Lower leg skin (tissue), 4 donors: ENCODE results near the gene MUC3A. TPM values are rescaled to one million over a fixed set of nuclear protein-coding genes. Genes with fewer than 3 reads are reported as not detected.

Experiments
- DNase-seq, 2 donors: peaks; one replicate each; pipeline ENCODE4 v3.0.0-alpha.2; 2019; ENCODE audit warnings: low spot score in 2 of 2
- H3K4me3 ChIP-seq: fragments of 200-600 bp; sonication (generic); 2 replicates; pipeline ENCODE4 v1.5.1; 2017; ENCODE audit warnings: mild to moderate bottlenecking, low read depth; ENCODE audit not compliant: poor library complexity, severe bottlenecking
- CTCF ChIP-seq, 3 donors: fragments of 450-650 bp; IDR thresholded peaks; one replicate each; pipeline ENCODE4 v1.5.1; 2016; ENCODE audit warnings: antibody characterized with exemption in 3 of 3, mild to moderate bottlenecking in 3 of 3, moderate library complexity in 2 of 3
- POLR2A ChIP-seq, 2 donors: fragments of 450-650 bp; IDR thresholded peaks; one replicate each; pipeline ENCODE4 v1.6.1; 2016 to 2017; ENCODE audit warnings: antibody characterized with exemption in 2 of 2, mild to moderate bottlenecking in 1 of 2, moderate library complexity in 1 of 2
- WGBS, 2 donors: methylation state at CpG; one replicate each; pipeline ENCODE4 v1.1.5; 2018; 5-methylcytosine and 5-hydroxymethylcytosine counted together
- intact Hi-C: fragments of 100-400 bp; cut with DNase I; formaldehyde crosslinking; loops from one replicate; pipeline ENCODE4 v1.15.0; 2023; ENCODE audit warnings: low total_unique reads
- total RNA-seq, 4 donors: library from RNA; depleted of rRNA; stranded (reverse); fragments of >200 nt; gene quantifications; one replicate each; pipeline ENCODE4 v1.1.0, GENCODE V29; 2016

The MUC3A gene
- total RNA-seq, 4 donors from 2014 or later = 0.03 to 0.67 (median 0.12) TPM; not detected in 1

DNA sequence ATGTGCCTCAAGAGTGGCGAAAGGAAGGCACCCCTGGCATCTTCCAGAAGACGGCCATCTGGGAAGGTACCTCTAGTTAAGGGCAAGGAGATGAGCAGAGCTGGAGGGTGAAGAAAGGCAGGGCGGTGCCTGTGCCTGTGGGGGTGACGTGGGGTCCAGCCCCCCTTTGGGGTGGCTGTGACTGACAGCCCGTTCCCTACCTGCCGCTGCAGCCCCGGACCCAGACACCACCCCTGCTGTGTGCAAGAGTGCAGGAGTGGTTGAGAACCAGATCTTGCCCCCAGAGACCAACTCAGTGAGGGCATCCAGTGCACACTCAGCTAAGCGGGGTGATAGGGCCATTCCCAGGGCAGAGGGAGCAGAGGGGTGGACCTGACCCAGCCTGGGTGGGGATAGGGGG lies 66.3 kb downstream of the MUC3A start:
- TF ChIP-seq POLR2A (IDR thresholded peaks at IDR 0.05) (no peak), CTCF (IDR thresholded peaks at IDR 0.05) (no peak)
- DNase-seq = no peak
- WGBS, 2 donors = 84 to 86% methylated on average over 6 to 8 of the region's 8 CpGs
- no peak overlapping the region for H3K4me3 ChIP-seq
- intact Hi-C loops = no loop called here

DNA sequence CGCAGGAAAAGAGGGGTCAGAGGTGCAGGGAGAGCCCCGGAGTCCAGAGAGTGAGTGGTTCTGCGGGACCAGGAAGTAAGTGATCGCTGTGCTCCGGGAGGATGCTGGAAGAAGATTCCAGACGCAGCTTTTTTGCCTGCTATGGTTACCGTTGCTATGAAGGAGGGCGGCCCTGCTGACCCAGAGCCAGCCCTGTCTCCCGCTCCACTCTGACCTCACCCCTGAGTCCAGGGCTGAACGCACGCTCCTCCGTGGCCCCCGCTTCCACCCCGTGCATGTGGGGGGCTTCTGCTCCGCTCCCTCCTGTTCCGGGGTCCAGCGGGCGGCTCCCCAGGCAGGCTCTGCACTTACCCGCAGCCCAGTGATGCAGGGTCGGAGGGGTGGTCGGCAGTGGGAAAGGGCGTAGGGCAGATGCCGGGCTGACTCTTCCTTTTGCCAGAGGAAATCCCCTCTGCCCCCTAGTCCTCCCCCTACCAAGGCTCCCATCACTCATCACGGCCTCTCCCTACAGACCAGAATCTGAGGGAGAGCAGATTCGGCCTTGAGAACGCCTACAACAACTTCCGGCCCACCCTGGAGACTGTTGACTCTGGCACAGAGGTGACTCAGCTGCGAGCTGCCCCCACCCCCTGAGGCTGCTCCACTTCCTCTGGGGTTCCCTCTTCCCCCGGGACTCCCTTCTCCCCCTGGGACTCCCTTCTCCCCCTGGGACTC lies 67.9 kb downstream of the MUC3A start:
- peak overlapping the region; percentile 6 for H3K4me3 ChIP-seq
- TF ChIP-seq POLR2A (IDR thresholded peaks at IDR 0.05) (no peak), CTCF (IDR thresholded peaks at IDR 0.05) (no peak)
- DNase-seq = peak; percentile 71 to 93
- intact Hi-C loops = no loop called here
- 2 to 3% methylated on average over 28 to 29 of the region's 29 CpGs for whole genome bisulfite sequencing, 2 donors

Other genes with a start within 250 kb of the MUC3A start
- 10 to 100 TPM; 51.3 to 72.7 (median 70.3) TPM for gene POP7, start 243.4 kb upstream of the MUC3A start, total RNA-seq
- gene EPO, start 229.1 kb upstream of the MUC3A start, total RNA-seq = under 1 TPM in 2 of 4 donors, not detected in 2; 0.17 to 0.25 TPM
- gene ZAN, start 215.9 kb upstream of the MUC3A start, total RNA-seq = under 1 TPM; 0.04 to 0.16 (median 0.06) TPM
- 10 to 100 TPM; 51.1 to 72.2 (median 60.9) TPM for gene EPHB4, start 122.0 kb upstream of the MUC3A start, total RNA-seq
- gene SLC12A9, start 96.8 kb upstream of the MUC3A start, total RNA-seq = 10 to 100 TPM; 14.0 to 32.9 (median 21.8) TPM
- gene TRIP6, start 82.1 kb upstream of the MUC3A start, total RNA-seq = 10 to 100 TPM; 71.8 to 88.7 (median 81.0) TPM
- 100 to 1,000 TPM in 2 of 4 donors, 10 to 100 TPM in 2; 73.3 to 129 (median 107) TPM for gene SRRT, start 74.4 kb upstream of the MUC3A start, total RNA-seq
- gene UFSP1, start 59.8 kb upstream of the MUC3A start, total RNA-seq = 1 to 10 TPM; 3.9 to 6.1 (median 5.2) TPM
- gene ACHE, start 53.6 kb upstream of the MUC3A start, total RNA-seq = 1 to 10 TPM in 2 of 4 donors, under 1 TPM in 1, not detected in 1; 0.88 to 2.7 (median 1.1) TPM
- gene MUC12, start 20.0 kb downstream of the MUC3A start, total RNA-seq = not detected
- not detected for gene MUC17, start 70.5 kb downstream of the MUC3A start, total RNA-seq
- gene TRIM56, start 135.9 kb downstream of the MUC3A start, total RNA-seq = 10 to 100 TPM; 13.9 to 22.2 (median 17.3) TPM
- gene SERPINE1, start 177.6 kb downstream of the MUC3A start, total RNA-seq = 1 to 10 TPM; 4.8 to 9.4 (median 8.9) TPM
- 10 to 100 TPM; 52.9 to 81.2 (median 61.2) TPM for gene AP1S1, start 204.9 kb downstream of the MUC3A start, total RNA-seq
- gene VGF, start 216.0 kb downstream of the MUC3A start, total RNA-seq = 1 to 10 TPM in 2 of 4 donors, under 1 TPM in 1, not detected in 1; 0.91 to 6.3 (median 2.5) TPM
- gene NAT16, start 230.8 kb downstream of the MUC3A start, total RNA-seq = not detected